Activated CD4-positive, alpha-beta T cell treated with anti-CD3 and anti-CD28 coated beads for 24 hours (primary cell): ENCODE results near the gene SUPT3H.
A peak's percentile ranks its signal among the peaks of the same experiment; 100 is the strongest.
"Not testable (repeated sequence)": the region's sequence is repeated elsewhere in the genome, so short reads cannot be mapped to it uniquely, and the experiment has no call there.

ENCODE experiments used
- DNase-seq, 2 donors: peaks; one replicate each; pipeline ENCODE4 v3.0.0-alpha.2; 2020; ENCODE audit warnings: low read depth in 2 of 2

SUPT3H gene

DNA sequence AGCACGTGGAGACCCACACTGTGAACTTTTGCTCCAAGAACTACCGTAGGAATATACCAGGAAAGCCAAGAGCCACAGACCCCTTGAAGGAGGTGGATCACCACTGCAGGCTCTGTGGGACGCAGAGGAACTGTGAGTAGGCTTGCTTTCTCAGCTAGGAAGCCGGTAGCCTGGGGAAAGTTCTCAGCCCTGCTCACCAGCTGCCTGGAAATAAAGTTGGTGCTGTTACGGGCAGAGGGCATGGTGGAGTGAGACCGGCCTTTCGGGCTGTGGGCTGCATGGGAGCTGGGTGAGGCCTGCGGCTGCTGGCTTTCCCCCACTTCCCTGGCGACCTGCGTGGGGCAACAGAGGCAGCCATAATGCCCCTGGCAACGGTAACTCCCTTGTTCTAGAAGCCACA lies 422.6 kb downstream of the SUPT3H start:
- DNase-seq: no peak

DNA sequence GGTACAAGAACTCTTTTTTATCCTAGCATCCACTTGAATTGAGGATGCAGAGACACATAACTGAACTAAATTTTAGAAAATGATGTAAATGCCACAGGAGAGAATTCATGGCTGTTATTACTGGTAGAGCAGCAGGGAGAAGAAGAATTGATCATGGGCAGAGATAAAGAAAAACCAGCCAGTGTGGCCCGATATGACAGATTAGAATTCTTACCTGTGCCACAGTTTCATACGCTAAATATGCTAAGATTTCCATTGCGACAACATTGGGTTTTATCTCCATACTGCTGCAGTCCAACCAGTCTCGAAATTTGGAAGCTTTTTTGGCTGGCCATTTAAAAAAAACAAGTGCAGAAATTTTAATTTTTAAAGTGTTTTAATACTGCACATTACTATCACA lies 423.5 kb downstream of the SUPT3H start:
- no peak for DNase-seq

DNA sequence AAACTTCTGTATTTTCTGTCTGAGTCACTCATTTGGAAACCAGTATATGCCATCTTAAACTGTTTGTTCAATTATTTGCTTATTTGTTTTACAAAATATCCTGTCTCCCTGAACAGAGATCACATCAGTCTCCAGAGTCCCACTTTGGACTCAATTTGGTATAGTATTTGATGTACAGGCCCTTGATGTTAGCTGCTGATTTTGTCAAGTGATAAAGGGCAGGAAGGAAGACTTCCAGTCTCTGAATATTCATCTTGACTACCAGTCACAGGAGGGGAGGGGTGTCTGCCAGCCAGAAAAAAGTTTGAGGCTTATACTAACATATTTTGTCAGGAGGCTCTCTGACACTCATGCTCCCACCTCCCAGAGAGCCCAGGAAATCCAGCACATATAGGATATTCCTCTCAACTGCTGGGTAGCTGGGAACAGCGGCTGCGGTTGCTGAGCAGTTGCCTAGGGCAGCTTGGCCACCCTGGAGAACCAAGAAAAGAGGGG lies 426.4 kb downstream of the SUPT3H start:
- no peak for DNase-seq

DNA sequence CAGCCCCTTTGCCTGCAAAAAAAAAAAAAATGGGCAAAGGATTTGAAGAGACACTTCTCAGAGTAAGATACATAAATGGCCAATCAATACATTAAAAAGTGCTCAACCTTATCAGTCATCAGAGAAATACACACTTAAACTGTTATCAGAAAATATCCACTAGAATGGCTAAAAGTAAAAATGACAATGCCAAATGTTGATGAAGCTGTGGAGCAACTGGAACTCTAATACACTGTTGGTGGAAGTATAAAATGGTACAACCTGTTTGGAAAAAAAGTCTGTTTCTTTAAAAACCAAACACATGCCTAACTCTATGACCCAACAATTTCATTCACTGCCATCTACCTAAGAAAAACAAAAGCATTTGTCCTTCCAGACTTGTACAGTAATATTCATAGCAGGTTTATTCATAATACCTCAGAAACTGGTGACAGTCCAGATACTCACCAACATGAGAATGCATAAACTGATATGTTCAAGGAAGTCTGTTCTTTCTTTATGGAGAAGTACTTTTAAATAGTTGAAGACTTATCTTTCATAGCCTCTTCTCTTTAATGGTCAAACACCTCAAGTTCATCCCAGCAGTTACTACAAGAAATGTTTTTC lies 428.0 kb downstream of the SUPT3H start:
- no peak for DNase-seq

DNA sequence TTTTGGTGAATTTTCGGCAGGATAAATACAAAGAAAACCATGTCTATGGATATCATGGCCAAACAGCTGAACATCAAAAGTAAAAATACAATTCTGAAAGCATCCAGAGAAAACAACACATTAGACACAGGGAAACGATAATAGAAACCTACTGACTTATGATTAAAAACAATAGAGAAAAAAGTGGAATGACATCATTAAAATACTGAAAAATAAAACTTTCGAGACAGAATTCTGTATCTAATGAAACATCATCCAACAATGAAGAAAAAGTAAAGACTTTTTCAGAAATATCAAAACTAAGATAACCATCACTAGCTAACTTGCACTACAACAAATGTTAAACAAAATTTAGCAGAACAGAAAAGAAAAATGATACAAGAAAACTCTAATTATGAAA lies 434.2 kb downstream of the SUPT3H start:
- no peak for DNase-seq

DNA sequence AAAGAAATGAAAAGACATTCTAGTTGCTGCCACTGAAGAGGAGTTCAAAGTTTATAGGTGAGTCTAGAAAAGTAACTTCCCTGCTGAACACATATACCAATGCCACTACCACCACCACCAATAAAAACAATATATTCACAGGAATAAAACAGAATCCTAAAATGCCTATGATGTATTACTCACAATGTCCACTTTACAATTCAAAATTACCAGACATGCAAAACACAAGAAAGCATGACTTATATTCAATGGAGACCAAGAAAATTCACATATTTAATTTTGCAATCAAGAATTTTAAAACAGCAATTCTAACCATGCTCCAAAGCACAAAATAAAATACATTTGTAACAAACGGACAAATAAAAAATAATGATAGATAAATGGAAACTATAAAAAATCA lies 434.9 kb downstream of the SUPT3H start:
- DNase-seq: no peak

DNA sequence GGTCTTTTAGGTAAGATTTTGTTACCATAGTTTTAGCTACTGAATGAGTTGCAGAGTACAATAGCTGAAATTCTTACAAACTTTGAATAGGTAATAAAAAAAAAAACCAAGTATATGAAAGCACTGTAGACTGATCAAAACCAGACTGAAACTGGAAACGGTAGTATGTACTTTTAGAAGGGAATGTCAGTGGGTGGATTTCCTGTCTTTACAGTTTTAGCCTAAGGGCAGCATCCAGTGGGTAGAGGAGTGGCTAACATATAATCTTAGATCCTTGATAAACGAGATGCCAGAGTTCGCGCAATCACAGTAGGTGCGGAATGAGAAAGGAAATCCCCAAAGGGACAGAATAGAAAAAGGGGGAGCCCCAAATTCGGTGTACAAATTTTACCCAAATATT lies 435.5 kb downstream of the SUPT3H start:
- DNase-seq: no peak

DNA sequence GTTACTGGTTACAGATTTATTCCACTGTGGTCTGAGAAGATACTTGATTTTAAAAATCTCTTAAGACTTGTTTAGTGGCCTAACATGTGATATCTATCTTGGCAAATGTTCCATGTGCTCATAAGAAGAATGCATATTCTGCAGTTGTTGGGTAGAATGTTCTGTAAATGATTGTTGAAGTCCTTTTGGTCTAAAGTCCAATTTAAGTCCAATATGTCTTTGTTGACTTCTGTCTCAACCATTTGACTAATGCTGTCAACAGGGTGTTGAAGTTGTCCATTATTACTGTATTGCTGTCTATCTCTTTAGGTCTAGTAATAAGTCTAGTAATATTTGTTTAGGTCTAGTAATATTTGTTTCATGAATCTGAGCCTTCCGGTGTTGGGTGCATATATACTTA lies 437.4 kb downstream of the SUPT3H start:
- no peak for DNase-seq

DNA sequence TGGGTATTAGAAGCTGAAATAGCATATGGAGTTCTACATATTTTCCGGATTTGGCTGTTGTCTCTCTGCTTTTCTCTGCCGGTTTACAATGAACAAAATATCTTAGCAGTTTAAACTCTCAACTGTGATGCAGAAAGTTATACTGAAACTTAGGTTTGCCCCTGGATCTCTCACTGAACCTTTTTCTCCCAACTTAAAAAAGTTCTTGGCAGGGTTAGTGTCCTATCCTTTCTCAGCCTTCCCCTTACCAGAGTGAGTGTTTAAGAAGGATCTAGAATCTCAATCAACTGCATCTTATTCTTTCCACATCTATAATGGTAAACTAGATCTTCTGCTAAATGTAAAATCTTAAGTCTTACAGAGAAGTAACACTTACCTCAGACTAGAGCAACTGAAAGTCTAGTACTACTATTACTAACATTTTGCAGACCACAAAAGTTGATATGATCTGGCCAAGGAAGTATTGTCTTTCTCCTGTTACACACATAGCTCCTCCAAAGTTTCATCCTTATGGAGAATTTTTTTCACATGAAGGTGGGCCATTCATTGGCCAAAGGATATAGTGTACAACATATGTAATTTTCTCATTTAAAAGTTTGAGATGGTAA lies 441.9 kb downstream of the SUPT3H start:
- no peak for DNase-seq

DNA sequence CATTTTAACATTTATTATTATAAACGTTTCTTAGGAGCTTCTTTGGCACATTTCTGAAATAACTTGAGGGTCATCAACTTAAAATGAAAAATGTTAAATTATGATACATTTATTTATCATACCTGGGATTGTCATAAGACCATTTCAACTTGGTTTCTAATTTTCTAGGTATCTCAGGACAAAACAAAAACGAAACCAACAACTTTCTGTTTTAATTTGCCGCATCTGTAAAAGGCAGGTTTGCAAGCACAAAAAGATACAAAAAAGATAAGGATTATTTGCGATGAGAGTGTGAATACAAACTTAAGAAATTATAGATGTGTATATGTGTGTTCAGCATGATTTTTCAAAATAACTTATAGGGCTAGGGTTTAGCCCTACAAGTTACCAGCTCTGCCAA lies 444.6 kb downstream of the SUPT3H start:
- DNase-seq: no peak

DNA sequence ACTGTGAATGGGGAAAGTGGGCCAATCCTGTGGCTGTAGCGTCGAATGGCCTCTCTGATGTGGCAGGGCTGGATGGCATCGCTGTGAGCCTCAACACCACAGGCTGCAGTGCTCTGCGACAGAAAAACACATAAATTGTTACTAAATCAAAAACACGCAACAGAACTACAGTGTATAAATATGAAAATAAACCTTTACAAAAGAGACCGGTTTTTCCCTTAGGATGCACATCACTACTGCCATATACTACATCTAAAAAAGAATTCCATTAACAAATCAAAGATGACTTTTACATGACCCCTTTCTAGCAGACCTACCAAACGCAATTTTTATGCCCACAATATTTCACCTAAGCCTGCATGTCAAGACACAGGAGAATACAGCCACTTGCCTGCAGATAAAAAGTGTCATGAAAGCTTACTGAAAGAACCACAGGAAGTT lies 445.1 kb downstream of the SUPT3H start:
- DNase-seq: peak in 1 of 2 donors; percentile 4

DNA sequence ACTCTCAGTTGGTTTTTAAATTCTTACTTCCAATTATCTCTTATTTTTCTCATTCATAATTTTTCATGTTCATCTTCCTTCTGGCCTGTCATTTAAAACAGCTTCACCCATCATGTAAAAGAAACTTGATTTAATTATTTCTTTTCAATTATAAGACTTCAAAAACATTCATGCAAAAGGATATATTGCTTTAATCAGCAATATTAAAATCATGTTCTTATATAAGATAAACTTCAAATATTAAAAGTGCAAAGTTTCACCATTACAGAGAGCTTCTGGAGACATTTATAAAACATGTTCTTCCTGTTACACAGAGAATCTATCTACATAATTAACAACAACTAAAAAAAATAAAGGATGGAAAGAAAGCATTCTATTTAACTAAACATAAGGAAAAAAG lies 446.3 kb downstream of the SUPT3H start:
- DNase-seq: no peak

DNA sequence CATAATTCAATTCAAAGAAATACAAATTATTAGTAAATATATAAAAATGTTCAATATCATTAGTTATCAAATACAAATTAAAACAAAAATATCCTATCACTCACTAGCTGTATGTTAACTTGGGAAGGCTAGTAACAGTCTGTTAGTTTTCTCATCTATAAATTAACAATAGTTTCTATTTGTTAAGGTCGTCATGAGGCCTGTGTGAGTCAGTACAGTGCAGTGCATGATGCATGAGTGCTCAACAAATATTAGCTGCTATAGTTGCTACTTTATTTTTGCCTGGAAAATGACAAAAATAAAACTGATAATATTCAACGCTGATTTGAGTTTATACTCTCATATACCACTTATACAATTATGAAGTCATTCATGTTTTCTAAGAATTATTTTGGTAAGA lies 451.2 kb downstream of the SUPT3H start:
- DNase-seq: no peak

DNA sequence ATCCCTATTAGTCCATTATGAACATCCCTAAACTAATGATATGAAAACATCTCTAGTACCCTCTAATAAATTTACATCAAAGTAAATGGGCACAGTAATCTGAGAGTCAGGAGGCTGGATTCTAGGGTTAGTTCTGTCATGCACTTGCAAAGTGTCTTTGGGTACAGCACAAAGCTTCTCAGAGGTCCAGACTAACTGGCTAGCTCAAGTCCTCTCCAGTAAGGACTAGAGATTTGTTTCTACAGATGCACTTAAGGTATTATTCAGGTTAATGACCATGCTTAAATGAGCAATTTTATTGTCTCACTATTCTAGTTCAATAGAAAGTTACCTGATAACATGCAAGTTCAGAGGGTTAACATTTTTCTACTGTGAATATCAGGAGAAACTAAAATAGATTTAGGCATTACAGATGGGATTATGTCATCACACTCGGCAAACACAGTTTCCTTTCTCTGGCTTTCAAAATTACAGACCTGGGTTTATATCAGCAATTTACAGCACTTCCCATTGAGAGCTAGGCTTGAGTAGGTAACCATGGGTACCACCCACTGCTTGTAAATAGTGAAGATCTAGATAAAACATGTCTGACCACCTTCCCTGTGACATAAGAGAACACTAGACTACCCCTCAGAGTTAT lies 452.5 kb downstream of the SUPT3H start:
- DNase-seq: no peak

DNA sequence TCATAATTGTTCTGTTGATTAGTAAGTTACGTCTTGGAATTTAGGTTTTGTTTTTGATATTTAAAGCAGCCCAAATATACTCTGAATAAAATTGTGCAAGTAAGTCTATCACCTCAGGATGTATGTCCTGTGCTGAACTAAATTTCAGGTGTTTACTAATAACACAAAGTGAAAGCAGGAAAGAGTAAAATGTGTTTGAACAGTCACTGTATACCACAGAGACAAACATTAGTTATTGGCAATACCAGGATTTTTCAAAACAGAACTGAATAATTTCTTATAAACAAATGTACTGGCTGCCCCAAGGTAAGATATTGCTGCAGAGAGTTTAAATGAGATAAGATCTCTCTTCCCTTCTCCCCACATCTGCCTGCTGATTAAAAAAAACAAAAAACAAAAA lies 454.3 kb downstream of the SUPT3H start:
- no peak for DNase-seq

DNA sequence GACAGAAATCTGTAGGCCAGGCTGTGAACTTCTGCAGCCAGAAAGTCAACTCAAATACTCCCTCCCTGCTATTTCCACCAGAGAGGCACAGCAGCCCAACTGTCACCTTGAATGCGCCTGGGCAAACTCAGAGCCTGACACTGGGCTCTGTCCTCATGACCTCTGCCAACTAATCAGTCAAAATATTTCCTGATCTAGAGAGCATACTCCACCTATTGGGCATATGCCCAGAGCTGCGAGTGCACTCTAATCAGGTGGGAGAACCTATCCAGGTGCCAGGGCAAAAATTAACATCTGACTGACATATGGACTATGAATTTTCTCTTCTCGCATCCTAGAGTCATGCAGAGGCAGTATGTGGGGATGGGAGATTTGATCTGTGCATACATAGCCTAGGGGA lies 455.9 kb downstream of the SUPT3H start:
- DNase-seq: no peak

DNA sequence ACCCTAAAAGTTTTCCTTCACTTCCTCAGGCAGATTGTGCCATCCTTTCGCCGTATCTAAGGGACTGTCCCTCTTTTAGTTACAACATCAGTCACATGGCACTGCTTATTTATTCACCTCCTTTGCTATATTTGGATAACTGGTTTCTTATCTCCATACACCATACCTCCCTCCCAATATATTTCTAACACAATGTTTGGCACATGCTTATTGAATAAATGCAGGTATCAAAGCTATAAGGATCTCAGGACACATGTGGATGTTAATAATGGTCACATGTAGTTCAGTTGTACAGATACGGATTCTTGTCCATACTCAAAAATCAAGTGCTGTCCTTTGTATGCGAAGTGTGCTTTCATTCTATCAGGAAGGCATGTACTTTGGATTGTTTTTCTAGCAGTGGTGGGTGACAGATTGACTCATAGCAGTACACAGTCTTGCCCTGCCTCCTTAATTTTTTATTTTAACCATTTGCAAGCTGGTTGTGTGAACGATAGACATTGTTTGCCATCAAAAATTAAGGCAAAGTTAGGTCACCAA lies 456.7 kb downstream of the SUPT3H start:
- no peak for DNase-seq

DNA sequence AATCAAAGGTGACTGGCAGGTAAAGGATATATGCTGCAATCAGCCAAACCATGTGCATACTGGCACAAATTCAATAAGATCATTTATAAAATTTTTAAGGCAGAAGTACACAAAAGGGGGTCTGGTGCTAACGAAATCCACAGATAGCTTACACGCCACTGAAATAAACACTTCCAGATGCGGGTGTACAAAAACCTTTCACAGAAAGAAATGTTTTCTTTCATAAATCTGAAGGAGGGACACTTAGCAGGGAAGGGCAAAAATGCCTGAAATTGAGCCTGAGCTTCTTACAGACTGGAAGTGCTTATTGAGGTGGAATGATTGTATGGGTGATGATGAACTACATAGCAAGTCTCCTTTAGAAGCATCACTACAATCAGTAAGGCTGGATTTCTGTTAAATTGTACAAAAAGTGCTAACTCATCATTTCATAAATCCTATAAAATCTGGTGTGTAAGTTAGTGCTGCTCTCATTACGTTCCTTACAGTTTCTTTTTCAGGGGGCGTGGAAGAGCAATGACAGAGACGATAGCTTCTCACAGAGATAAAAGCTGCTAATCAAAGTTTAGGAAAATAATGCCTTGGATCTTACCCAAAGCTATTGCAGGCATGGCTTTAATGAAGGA lies 458.9 kb downstream of the SUPT3H start:
- no peak for DNase-seq

DNA sequence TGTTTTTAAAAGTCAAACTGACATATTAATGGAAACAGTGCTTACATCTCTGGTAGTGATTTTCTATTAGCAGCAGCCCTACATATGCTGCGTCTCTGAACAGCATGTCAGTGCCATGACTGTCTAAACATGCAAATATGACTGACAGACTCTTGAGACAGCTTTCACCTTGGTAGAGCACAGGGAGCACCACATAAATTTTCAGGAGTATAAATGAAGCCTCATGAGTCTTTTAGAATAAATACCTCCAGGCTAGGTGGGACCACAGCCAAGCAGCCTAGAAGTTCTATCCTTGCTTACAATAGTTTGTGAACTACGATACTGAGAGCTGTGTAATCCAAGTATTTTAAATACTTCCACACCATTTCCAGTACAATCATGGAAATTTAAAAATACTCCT lies 460.3 kb downstream of the SUPT3H start:
- DNase-seq: no peak

DNA sequence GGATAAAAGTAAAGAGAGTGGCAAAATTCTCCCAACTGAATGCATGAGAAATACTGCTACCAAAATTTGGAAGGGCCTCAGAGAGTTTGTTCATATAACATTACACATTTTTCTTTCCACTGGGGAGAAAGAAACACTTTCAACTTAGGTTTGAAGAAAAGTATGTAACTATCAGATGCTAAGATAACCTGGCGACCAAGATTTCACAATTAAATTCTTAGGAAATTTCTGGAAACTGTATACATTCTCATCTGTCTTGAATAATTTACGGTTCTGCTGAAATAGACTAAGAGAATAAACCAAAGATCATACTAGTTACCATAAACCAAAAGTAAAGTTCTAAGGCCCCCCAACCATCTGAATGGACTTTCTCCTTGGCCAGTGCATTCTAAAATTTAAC lies 462.6 kb downstream of the SUPT3H start:
- no peak for DNase-seq

DNA sequence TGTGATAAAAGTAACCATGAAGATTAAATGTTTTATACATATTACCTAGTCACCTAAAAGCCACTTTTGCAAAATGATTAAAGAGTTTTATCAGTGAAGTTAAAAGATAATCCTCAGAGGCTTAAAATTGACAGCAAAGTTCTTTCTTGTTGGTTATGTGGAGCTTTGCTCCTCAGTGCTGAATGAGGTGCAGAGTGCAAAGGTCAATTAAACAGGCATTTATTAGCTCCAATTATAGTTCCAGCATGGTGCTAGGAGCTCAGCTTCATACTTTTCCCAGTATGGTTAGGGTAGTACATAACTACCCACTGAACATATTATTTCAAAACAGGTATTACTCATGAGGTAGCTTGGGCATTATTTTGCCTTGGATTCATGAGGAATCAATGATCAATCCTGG lies 463.6 kb downstream of the SUPT3H start:
- no peak for DNase-seq

DNA sequence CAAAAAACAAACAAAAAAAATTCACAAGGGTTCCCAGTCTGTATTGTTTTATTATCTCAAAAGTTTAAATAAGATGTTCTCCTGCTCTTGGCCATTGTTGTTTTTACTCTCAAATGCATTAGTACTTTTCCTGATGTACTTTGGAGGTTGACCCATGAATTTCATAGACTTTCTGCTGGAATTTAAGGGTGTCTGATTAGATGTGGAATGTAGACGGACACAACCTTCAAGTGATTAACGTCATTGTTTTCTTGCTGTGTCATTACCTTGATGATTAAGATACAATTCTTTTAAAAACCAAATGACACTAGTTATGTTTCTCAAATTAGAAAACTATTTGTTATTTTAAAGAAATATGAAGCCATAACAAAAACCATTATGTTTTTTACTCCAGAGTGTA lies 471.0 kb downstream of the SUPT3H start:
- DNase-seq: no peak

DNA sequence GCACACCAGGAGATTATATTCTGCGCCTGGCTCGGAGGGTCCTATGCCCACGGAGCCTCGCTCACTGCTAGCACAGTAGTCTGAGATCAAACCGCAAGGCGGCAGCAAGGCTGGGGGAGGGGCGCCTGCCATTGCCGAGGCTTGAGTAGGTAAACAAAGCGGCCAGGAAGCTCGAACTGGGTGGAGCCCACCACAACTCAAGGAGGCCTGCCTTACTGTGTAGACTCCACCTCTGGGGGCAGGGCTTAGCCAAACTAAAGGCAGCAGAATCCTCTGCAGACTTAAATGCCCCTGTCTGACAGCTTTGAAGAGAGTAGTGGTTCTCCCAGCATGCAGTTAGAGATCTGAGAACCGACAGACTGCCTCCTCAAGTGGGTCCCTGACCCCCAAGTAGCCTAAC lies 477.4 kb downstream of the SUPT3H start:
- not testable (repeated sequence) for DNase-seq
